Activated CD4-positive, alpha-beta T cell treated with anti-CD3 and anti-CD28 coated beads for 36 hours (primary cell): ENCODE data around the gene FADS1. TPM values are rescaled to one million over a fixed set of nuclear protein-coding genes. Genes with fewer than 3 reads are reported as not detected.

Experiments
- ATAC-seq: fragments of 200-7000 bp; cut with Tn5 transposase; one replicate; pipeline ENCODE4 v1.10.0; 2021; ENCODE audit warnings: mild to moderate bottlenecking, moderate library complexity
- CTCF ChIA-PET: fragments of 350-600 bp; sonication (Branson Sonifier 250); formaldehyde crosslinking; loops from one replicate; lab custom pipeline; 2021; ENCODE audit warnings: antibody characterized with exemption; lab: Charles Lee
- POLR2A ChIA-PET: fragments of 350-600 bp; sonication (Branson Sonifier 250); formaldehyde crosslinking; loops from one replicate; lab custom pipeline; 2021; ENCODE audit warnings: antibody characterized with exemption, inconsistent platforms; lab: Charles Lee
- DNase-seq: peaks from one replicate; pipeline ENCODE4 v3.0.0-alpha.2; 2020
- H3K27ac Mint-ChIP-seq: one replicate; pipeline ENCODE4 v1.8.0; 2021; ENCODE audit warnings: mixed read lengths
- H3K27me3 Mint-ChIP-seq: one replicate; pipeline ENCODE4 v1.8.0; 2021; ENCODE audit warnings: mixed read lengths
- H3K36me3 Mint-ChIP-seq: one replicate; pipeline ENCODE4 v1.8.0; 2021; ENCODE audit warnings: low read depth, mixed read lengths
- H3K4me1 Mint-ChIP-seq: one replicate; pipeline ENCODE4 v1.8.0; 2021; ENCODE audit warnings: mixed read lengths
- H3K4me3 Mint-ChIP-seq: one replicate; pipeline ENCODE4 v1.8.0; 2021; ENCODE audit warnings: mild to moderate bottlenecking, moderate library complexity, mixed read lengths
- H3K9me3 Mint-ChIP-seq: one replicate; pipeline ENCODE4 v1.8.0; 2021; ENCODE audit warnings: low read depth, mixed read lengths
- intact Hi-C, 2 experiments: fragments of 100-400 bp; cut with DNase I in 1 of 2; cut with micrococcal nuclease in 1 of 2; formaldehyde crosslinking; loops; one replicate each; pipeline versions ENCODE4 v1.14.2 to v1.15.1; 2022 to 2024; cut with DNase I, micrococcal nuclease
- total RNA-seq, 2 experiments: library from RNA; stranded (reverse); gene quantifications; one replicate each; pipeline ENCODE4 v1.2.3, GENCODE V29; 2021

FADS1 gene
- total RNA-seq, 2 experiments from 2014 or later: 18.9 to 23.7 TPM

- ChIA-PET POLR2A (interaction anchor here (1.4 to 1.5 kb wide), 3 partner anchors 15 to 22 kb away, joined by 3 to 8 read pairs (median 5); partner anchors contain the start of gene FEN1), CTCF (interaction anchor here (0.6 to 10.1 kb wide), 8 partner anchors 11 to 272 kb away, joined by 3 to 115 read pairs (median 3); partner anchors contain the start of genes FADS2, FEN1 and TMEM258)
- Mint-ChIP-seq H3K27me3 (peaks cover 25% of the 10 kb centered on the region), H3K27ac (peak overlapping the region; percentile 80), H3K4me1 (peaks cover 7% of the 10 kb centered on the region), H3K36me3 (peaks cover 22% of the 10 kb centered on the region), H3K9me3 (no peaks in the 10 kb centered on the region), H3K4me3 (peak overlapping the region; percentile 89)
- ATAC-seq: peak; percentile 70
- peak; percentile 82 for DNase-seq
- intact Hi-C loops: loop anchor here (1.0 to 2.0 kb wide), 5 partner anchors 19 to 151 kb away; partner anchors contain the start of genes FEN1 (in 2 of the 2), TMEM258 (in 2 of the 2), FADS3 (in 1 of the 2) and FTH1 (in 1 of the 2)
Observed at GRCh38 chr11:61815790-61816735, 740 bp downstream of the FADS1 start.

DNA sequence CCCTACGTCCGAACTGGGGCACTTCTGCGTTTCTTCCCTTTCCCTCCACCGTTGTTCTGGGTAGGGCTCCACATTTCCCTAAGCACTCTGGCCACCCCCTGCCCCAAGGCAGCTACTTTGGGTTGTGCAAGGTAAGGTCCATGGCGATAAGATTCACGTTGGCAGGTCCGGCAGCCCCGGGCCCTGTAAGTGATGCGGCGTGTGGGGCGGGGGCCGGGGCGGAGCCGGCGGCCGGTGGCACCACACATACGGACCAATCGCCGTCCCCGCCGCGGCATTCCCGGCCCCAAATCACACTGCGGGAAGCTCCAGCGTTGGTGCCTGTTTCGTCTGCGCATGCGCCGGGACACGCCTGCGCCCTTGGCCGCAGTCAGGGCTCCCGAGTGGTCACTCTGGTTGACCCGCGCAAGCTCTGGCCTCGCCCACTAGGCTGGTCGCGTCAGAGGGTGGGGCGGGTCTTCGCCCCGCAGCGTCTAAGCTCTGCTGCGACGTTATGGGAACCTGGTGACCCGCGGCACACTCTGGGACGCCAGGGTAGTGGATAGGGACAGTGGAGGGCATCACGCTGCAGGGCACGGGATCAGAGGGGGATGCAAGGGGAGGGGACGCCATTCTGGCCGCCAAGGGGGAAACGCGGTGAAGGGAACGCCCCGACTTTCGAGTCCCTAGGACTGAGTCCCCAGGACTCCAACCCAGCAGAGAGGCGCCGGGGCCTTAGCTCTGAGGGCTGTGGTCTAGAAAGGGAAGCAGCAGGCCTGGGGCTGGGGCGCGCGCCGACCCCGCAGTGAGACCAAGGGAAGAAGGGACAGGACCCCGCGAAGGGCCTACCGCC, 1.6 kb downstream of the FADS1 start:
- Mint-ChIP-seq H3K4me1 (peaks cover 7% of the 10 kb centered on the region), H3K27me3 (peaks cover 25% of the 10 kb centered on the region), H3K36me3 (peaks cover 27% of the 10 kb centered on the region), H3K9me3 (no peaks in the 10 kb centered on the region), H3K4me3 (peak overlapping the region; percentile 89), H3K27ac (peak overlapping the region; percentile 70)
- peak; percentile 78 for DNase-seq
- ChIA-PET CTCF (interaction anchor here (0.6 to 10.1 kb wide), 12 partner anchors 11 to 273 kb away, joined by 3 to 115 read pairs (median 3); partner anchors contain the start of genes FEN1 and TMEM258), POLR2A (interaction anchor here (0.6 to 1.5 kb wide), 8 partner anchors 9 to 958 kb away, joined by 3 to 8 read pairs (median 3); partner anchors contain the start of gene FEN1)
- peak; percentile 52 for ATAC-seq
- intact Hi-C loops: no loop called here

- CTCF ChIA-PET: interaction anchor here (0.7 to 10.1 kb wide), 8 partner anchors 10 to 267 kb away, joined by 3 to 115 read pairs (median 4); partner anchors contain the start of genes FEN1 and TMEM258
- H3K4me3 Mint-ChIP-seq: peak overlapping the region; percentile 89
- POLR2A ChIA-PET: interaction anchor here (0.6 to 1.4 kb wide), 6 partner anchors 10 to 957 kb away, joined by 3 to 5 read pairs (median 3); partner anchors contain the start of gene FEN1
- ATAC-seq (peak; percentile 9), DNase-seq (peak; percentile 50)
- H3K27ac Mint-ChIP-seq: peak overlapping the region; percentile 61
- H3K36me3 Mint-ChIP-seq: peaks cover 30% of the 10 kb centered on the region
- intact Hi-C loops: no loop called here
- peaks cover 25% of the 10 kb centered on the region for H3K27me3 Mint-ChIP-seq
- H3K9me3 Mint-ChIP-seq: no peaks in the 10 kb centered on the region
- peaks cover 7% of the 10 kb centered on the region for H3K4me1 Mint-ChIP-seq
Observed at GRCh38 chr11:61814247-61814957, 2.4 kb downstream of the FADS1 start.

GRCh38 chr11:61812736-61813411, 3.9 kb downstream of the FADS1 start:
- H3K4me1 Mint-ChIP-seq: peaks cover 7% of the 10 kb centered on the region
- ATAC-seq (no peak), DNase-seq (no peak)
- intact Hi-C loops: no loop called here
- H3K4me3 Mint-ChIP-seq: no peak overlapping the region
- H3K9me3 Mint-ChIP-seq: no peaks in the 10 kb centered on the region
- H3K27ac Mint-ChIP-seq: no peak overlapping the region
- CTCF ChIA-PET: interaction anchor here (1.4 to 10.1 kb wide), 2 partner anchors 9 to 17 kb away, joined by 4 to 115 read pairs; partner anchors contain the start of genes FEN1 and TMEM258
- peaks cover 21% of the 10 kb centered on the region for H3K27me3 Mint-ChIP-seq
- peaks cover 35% of the 10 kb centered on the region for H3K36me3 Mint-ChIP-seq
- POLR2A ChIA-PET: no interaction called here

DNA sequence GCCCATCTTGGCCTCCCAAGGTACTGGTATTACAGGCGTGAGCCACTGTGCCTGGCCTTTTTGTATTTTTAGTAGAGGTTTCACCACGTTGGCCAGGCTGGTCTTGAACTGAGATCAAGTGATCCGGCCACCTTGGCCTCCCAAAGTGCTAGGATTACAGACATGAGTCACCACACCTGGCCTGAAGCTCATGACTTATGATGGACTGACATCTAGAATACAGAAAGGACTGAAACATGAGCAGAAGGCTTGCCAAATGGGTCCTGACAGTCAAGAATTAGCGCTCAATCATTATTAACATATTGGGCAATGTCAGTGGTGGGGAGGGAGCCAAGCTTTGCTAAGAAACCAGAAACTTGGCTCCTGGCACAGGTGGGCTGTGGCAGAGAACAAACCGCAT, 5.0 kb downstream of the FADS1 start:
- no peaks in the 10 kb centered on the region for H3K9me3 Mint-ChIP-seq
- peaks cover 41% of the 10 kb centered on the region for H3K36me3 Mint-ChIP-seq
- intact Hi-C loops: no loop called here
- no peak overlapping the region for H3K4me3 Mint-ChIP-seq
- DNase-seq (no peak), ATAC-seq (no peak)
- CTCF ChIA-PET: interaction anchor here (1.0 to 10.1 kb wide), 2 partner anchors 16 to 59 kb away, joined by 3 to 115 read pairs; partner anchors contain the start of genes FEN1 and TMEM258
- H3K27me3 Mint-ChIP-seq: peaks cover 14% of the 10 kb centered on the region
- POLR2A ChIA-PET: no interaction called here
- no peak overlapping the region for H3K27ac Mint-ChIP-seq
- H3K4me1 Mint-ChIP-seq: peaks cover 7% of the 10 kb centered on the region

DNA sequence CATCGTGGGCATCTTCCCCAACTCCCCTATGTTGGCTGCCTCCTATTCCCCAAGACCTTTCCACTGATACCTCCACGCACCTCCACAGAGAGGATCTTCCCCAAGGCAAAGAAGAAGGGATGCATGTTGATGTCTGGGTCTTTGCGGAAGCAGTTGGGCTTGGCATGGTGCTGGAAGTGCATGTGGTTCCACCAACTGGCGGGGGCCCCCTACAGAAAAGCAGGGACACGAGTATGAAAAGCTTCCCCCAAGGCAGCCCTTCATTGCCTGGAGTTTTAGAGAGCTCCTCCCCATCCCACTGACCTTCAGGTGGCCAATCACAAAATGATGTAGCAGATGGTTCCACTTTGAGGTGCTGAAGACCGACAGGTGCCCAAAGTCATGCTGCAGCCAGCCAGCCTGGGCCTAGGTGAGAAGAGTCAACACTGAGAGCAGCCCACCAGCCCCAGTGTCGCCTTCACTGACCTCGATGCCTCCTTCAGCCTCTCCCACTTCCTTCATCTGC, 6.1 kb downstream of the FADS1 start:
- Mint-ChIP-seq H3K4me3 (no peak overlapping the region), H3K36me3 (peaks cover 42% of the 10 kb centered on the region), H3K27ac (no peak overlapping the region), H3K4me1 (peaks cover 7% of the 10 kb centered on the region), H3K27me3 (peaks cover 11% of the 10 kb centered on the region), H3K9me3 (no peaks in the 10 kb centered on the region)
- ATAC-seq (no peak), DNase-seq (no peak)
- intact Hi-C loops: no loop called here
- CTCF ChIA-PET: interaction anchor here (10.1 kb wide), 1 partner anchor 15 kb away, joined by 115 read pairs; the partner anchor contains the start of genes FEN1 and TMEM258
- POLR2A ChIA-PET: no interaction called here

DNA sequence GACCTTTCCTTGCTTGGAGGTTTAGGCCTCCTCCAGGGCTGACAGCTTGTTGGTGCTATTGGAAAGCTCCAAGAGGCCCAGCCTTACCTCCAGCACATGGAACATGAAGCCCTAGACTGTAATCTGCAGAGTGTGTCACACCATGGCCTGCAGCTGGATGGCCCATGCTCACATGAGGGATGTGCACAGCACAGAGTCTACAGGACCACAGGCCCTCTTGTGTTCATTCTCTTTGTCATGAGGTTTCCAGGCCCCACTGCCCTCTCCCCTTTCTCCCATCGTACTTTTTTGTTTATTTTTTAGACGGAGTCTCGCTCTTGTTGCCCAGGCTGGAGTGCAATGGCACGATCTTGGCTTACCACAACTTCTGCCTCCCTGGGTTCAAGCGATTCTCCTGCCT, 10.0 kb downstream of the FADS1 start:
- Mint-ChIP-seq H3K4me1 (no peaks in the 10 kb centered on the region), H3K27ac (no peak overlapping the region), H3K36me3 (peaks cover 30% of the 10 kb centered on the region), H3K27me3 (no peaks in the 10 kb centered on the region), H3K4me3 (no peak overlapping the region), H3K9me3 (no peaks in the 10 kb centered on the region)
- ATAC-seq: no peak
- POLR2A ChIA-PET: interaction anchor here (1.3 kb wide), 1 partner anchor 23 kb away, joined by 4 read pairs; no protein-coding TSS in a partner anchor
- intact Hi-C loops: no loop called here
- DNase-seq: no peak
- CTCF ChIA-PET: interaction anchor here (0.6 to 3.2 kb wide), 3 partner anchors 9 to 170 kb away, joined by 3 to 19 read pairs (median 4); no protein-coding TSS in a partner anchor

- CTCF ChIA-PET: interaction anchor here (3.2 kb wide), 1 partner anchor 8 kb away, joined by 19 read pairs; no protein-coding TSS in a partner anchor
- ATAC-seq (no peak), DNase-seq (no peak)
- Mint-ChIP-seq H3K27ac (no peak overlapping the region), H3K27me3 (no peaks in the 10 kb centered on the region), H3K9me3 (no peaks in the 10 kb centered on the region), H3K4me3 (no peak overlapping the region), H3K4me1 (no peaks in the 10 kb centered on the region), H3K36me3 (peaks cover 29% of the 10 kb centered on the region)
- intact Hi-C loops: no loop called here
- POLR2A ChIA-PET: no interaction called here
Observed at GRCh38 chr11:61805146-61805545, 11.7 kb downstream of the FADS1 start.

DNA sequence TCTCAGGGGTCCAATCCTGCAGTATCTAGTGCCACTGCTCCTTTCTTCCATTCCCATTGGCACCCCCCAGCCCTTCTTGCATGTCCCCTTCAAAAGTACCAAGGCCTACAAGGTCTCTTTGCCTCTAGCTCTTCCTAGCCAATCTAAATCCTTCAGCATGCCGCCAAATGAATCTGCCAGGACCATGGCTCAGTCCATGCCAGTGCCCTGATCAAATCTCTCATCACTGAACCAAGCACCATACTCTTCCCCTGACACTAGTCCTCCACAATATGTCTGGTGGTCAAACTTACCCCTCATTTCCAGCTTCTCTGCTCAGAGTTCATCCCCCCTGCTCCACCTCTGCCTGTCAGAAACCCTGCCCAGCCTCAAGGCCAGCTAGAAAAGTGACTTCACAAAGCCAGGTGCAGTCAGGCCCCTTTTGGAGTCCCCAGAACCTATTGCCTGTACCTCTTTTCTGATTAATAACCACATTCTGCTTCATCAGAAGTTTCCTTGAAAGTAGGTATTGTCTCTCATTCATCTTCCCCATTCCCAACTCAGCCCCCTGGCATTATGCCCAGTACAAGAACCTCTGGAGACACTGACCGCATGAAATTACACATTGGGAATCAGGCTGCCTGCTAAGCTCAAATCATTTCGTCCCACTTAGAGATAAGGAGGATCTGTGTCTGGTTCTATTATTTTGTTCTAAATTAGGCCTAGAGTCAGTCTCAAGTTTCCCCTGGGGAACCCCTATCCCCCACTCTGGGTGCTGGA, 12.7 kb downstream of the FADS1 start:
- ChIA-PET POLR2A (no interaction called here), CTCF (interaction anchor here (0.6 to 1.2 kb wide), 3 partner anchors 10 to 15 kb away, joined by 3 to 4 read pairs (median 3); no protein-coding TSS in a partner anchor)
- H3K9me3 Mint-ChIP-seq: no peaks in the 10 kb centered on the region
- H3K4me3 Mint-ChIP-seq: no peak overlapping the region
- intact Hi-C loops: no loop called here
- ATAC-seq: no peak
- peaks cover 33% of the 10 kb centered on the region for H3K36me3 Mint-ChIP-seq
- H3K27me3 Mint-ChIP-seq: no peaks in the 10 kb centered on the region
- H3K4me1 Mint-ChIP-seq: no peaks in the 10 kb centered on the region
- DNase-seq: no peak
- H3K27ac Mint-ChIP-seq: no peak overlapping the region
